ENCODE results near the gene CIART.
"Not testable (repeated sequence)": the region's sequence is repeated elsewhere in the genome, so short reads cannot be mapped to it uniquely, and the experiment has no call there.

Gene CIART

DNA sequence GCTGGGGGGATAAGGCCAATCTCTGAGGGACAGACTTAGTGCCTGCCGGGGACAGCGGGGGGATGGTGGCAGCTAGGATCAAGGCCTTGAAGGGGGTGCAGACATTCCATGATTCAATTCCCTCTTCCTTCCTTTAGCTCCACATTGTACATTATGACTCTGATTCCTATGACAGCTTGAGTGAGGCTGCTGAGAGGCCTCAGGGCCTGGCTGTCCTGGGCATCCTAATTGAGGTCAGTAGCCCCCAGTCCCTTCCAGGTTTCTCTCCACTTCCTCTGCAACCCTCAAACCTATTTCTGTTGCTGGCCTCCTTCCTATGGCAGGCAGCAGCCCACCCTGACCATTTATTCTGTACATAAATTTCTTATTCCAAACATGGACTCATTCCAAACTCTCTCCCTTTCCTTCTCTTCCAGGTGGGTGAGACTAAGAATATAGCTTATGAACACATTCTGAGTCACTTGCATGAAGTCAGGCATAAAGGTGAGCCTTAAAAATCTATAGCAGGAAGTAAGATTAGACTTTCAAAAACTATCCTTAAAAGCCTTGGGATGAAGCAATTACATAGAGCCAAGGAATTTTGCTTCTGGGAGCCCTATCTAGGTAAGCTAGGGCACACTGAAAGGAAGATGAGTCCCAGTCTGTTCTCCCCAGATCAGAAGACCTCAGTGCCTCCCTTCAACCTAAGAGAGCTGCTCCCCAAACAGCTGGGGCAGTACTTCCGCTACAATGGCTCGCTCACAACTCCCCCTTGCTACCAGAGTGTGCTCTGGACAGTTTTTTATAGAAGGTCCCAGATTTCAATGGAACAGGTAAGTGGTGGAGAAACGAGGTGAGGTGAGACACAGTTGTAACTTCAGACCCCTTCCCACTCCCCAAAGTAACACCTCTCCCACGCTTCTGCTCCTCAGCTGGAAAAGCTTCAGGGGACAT lies 19.7 kb upstream of the CIART start:
- no peak for DNase-seq

GRCh38 chr1:150263549-150263948 lies 18.8 kb upstream of the CIART start:
- DNase-seq, result no peak

DNA sequence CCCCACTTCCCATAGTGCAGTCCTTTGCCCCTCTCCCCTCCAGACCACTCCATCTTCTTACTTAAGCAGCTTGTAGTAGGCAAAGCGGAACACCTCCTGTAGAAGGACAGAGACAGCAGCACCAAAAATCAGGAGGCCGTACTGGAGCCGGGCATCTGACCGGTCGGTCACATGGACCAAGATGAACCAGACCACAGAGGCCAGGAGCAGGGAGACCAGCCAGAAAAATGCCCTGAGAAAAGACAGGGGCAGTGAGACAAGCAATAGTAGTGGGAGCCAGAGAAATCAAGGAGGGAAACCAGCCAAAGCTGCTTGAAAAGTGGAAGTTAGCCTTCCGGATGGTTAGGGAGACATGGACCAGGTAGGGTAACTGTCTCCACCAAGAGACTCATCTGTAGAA lies 14.5 kb upstream of the CIART start:
- DNase-seq, result no peak

DNA sequence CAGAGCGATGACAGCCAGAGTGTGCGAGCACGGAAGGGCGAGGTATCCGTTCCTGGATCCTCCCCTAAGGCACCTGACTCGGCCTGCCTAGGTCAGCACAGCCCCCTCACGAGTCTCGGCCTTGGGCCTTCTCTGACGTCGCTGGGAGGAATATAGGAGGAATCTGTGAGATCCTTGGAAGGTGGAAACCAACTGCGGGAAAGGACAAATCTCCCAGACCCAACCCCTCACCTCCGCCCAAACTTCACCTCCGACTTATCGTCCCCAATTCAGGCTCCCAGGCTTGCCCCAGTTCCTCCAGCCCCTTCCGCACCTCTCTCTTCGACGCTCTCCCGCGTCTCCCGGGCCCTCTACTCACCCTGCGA lies 14.0 kb upstream of the CIART start:
- DNase-seq, result peak; percentile 62

GRCh38 chr1:150268705-150269403 lies 13.5 kb upstream of the CIART start, which contains the start of gene APH1A:
TSS of gene APH1A (minus strand) at chr1:150269016. CDS start at chr1:150268810, 206 bp downstream.
- peak; percentile 95 for DNase-seq

- DNase-seq, result no peak
These were observed 12.9 kb upstream of the CIART start for GRCh38 chr1:150269451-150269850.

- DNase-seq, result no peak
These were observed 10.9 kb upstream of the CIART start for GRCh38 chr1:150271291-150271959.

DNA sequence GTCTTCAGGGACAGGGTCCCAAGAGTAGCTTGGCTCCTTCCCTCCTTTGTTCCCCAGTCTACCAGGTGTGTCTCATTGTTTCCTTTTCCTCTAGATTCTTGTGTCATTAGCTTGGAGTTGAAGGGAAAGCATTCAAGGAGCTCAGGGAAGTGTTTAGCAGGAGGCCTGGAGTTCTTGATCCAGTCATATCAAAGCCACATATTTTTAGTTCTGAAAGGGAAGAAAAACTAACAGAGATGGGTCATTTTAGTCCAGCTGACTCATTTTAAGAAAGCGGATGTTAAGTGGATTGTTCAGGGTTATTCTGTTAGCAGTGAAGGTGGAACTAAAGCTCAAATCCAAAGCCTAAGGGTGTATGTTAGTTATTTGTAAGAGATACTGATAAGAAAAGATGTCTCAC lies 9.0 kb upstream of the CIART start:
- no peak for DNase-seq

- DNase-seq, result no peak
These were observed 2.1 kb upstream of the CIART start for GRCh38 chr1:150280138-150280707.

- DNase-seq, result peak; percentile 69
These were observed 1.1 kb upstream of the CIART start for GRCh38 chr1:150281221-150281757.

GRCh38 chr1:150282558-150282958 lies 204 bp downstream of the CIART start:
- DNase-seq, result no peak

GRCh38 chr1:150283260-150283659 lies 906 bp downstream of the CIART start:
- DNase-seq, result no peak

DNA sequence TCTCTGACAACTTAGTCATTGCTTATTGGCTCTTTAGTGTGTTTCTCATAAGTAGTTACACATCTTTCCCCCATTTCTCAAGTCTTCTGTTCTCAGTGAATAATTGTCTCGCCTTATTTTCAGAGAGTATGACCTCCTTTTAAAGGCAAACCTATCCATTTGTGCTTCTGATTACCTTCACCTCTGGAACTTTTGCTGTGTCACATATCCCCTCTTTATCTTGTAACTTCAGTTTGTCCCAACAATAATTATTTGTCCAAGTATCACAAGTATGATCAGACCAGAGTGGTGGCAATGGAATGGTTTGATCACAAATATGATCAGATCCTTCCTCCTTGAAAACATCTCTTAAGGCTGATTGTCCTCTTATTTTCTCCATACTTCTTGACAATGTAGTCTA lies 6.0 kb downstream of the CIART start:
- DNase-seq, result no peak

DNA sequence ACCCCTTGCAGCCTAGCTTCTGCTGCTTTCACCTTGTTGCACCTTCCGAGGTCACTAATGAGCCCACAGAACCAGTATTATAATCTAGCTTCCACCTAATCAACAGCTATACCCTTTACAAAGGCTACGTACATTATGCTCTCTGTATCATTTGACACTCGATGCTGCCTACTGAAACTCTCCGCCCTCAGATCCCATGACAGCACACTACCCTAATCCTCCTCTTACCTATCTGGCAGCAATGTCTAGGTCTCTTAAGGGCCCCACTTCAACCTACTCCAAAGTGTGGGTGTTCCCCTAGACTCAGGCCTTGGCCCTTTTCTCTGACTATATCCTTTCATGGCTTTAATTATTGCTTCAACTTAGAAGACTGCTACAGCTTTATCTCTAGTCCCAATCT lies 6.5 kb downstream of the CIART start:
- no peak for DNase-seq

GRCh38 chr1:150293433-150294253 lies 11.3 kb downstream of the CIART start, which contains the start of gene MRPS21:
TSS of gene MRPS21 (plus strand) at chr1:150293861. CDS start at chr1:150294367, 506 bp downstream.
- peak; percentile 93 for DNase-seq

- DNase-seq, result no peak
These were observed 13.1 kb downstream of the CIART start for GRCh38 chr1:150295476-150295875.

- no peak for DNase-seq
These were observed 17.4 kb downstream of the CIART start for GRCh38 chr1:150299716-150300115.

- no peak for DNase-seq
These were observed 20.0 kb downstream of the CIART start for GRCh38 chr1:150302338-150302737.

- no peak for DNase-seq
These were observed 20.5 kb downstream of the CIART start for GRCh38 chr1:150302902-150303301.

- DNase-seq, result not testable (repeated sequence)
These were observed 26.2 kb downstream of the CIART start for GRCh38 chr1:150308585-150308984.

DNA sequence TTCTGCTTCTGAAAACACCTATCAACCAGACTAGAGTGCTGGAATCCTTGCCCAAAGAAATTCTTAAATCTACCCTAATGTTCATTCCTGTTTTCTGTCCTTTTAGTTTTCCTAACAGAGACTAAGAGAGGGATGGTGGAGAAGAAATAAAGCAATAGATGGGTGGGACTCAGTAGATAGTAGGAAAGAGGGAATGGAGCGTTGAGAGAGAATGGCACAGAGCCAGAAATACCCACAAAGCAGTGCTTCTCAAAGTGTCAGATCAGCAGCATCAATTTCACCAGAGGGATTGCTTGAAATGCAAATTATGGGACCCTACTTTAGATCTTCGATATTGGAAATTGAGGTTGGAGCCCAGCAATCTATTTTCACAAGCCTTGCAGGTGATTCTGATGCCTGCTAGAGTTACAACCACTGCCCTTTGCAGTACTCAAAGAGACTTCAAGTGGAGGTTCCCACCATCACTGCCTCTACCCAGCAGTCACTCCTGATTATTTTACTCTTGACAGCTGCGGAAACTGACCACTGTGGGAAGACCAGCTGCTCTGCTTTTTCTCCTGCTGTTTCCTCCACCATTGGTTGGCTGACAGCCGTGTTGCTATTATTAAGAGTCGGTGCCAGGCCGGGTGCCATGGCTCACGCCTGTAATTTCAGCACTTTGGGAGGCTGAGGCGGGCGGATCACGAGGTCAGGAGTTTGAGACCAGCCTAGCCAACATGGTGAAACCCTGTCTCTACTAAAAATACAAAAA lies 27.6 kb downstream of the CIART start:
- DNase-seq, result no peak
